Stimulated activated naive CD8-positive, alpha-beta T cell treated with anti-CD3 and anti-CD28 coated beads, Interleukin-15, amount 100 ng/mL, for 72 hours (primary cell): ENCODE results near the gene HACE1.

Experiments
- ATAC-seq: fragments of 150-1000 bp; cut with Tn5 transposase; 2 replicates; pipeline ENCODE4 v1.10.0; 2021; ENCODE audit warnings: mild to moderate bottlenecking, moderate library complexity
- DNase-seq, 2 donors: peaks; one replicate each; pipeline ENCODE4 v3.0.0; 2021 to 2022
- H3K27ac Mint-ChIP-seq, 2 donors: one replicate each; pipeline ENCODE4 v1.8.0; 2022; ENCODE audit warnings: mild to moderate bottlenecking in 2 of 2, mixed read lengths in 2 of 2, moderate library complexity in 2 of 2
- H3K27me3 Mint-ChIP-seq: one replicate; pipeline ENCODE4 v1.8.0; 2022; ENCODE audit warnings: mixed read lengths
- H3K4me1 Mint-ChIP-seq: one replicate; pipeline ENCODE4 v1.8.0; 2022; ENCODE audit warnings: mild to moderate bottlenecking, mixed read lengths
- H3K4me3 Mint-ChIP-seq, 2 donors: one replicate each; pipeline ENCODE4 v1.8.0; 2022; ENCODE audit warnings: mild to moderate bottlenecking in 2 of 2, mixed read lengths in 2 of 2, moderate library complexity in 1 of 2
- H3K9me3 Mint-ChIP-seq, 2 donors: one replicate each; pipeline ENCODE4 v1.8.0; 2022; ENCODE audit warnings: mixed read lengths in 2 of 2

The HACE1 gene

GRCh38 chr6:104689551-104690205 lies 170.0 kb downstream of the HACE1 start:
- Mint-ChIP-seq H3K9me3 (no peaks in the 10 kb centered on the region), H3K27ac (no peak overlapping the region), H3K27me3 (no peaks in the 10 kb centered on the region), H3K4me1 (peaks cover 6% of the 10 kb centered on the region), H3K4me3 (no peak overlapping the region)
- ATAC-seq = no peak
- no peak for DNase-seq

- DNase-seq (no peak), ATAC-seq (peak; percentile 60)
- H3K27me3 Mint-ChIP-seq = no peaks in the 10 kb centered on the region
- no peaks in the 10 kb centered on the region for H3K9me3 Mint-ChIP-seq
- H3K4me1 Mint-ChIP-seq = peaks cover 2% of the 10 kb centered on the region
- peak overlapping the region in 1 of 2 donors; percentile 53 for H3K27ac Mint-ChIP-seq
- no peak overlapping the region for H3K4me3 Mint-ChIP-seq
These were observed 171.3 kb downstream of the HACE1 start for GRCh38 chr6:104688283-104688969.

GRCh38 chr6:104686550-104687175 lies 173.1 kb downstream of the HACE1 start:
- no peak for ATAC-seq
- H3K27ac Mint-ChIP-seq = peak overlapping the region in 1 of 2 donors; percentile 17
- no peaks in the 10 kb centered on the region for H3K9me3 Mint-ChIP-seq
- no peak for DNase-seq
- H3K4me3 Mint-ChIP-seq = no peak overlapping the region
- H3K27me3 Mint-ChIP-seq = no peaks in the 10 kb centered on the region
- peaks cover 5% of the 10 kb centered on the region for H3K4me1 Mint-ChIP-seq

GRCh38 chr6:104685871-104686549 lies 173.7 kb downstream of the HACE1 start:
- H3K27ac Mint-ChIP-seq = no peak overlapping the region
- H3K4me1 Mint-ChIP-seq = peaks cover 5% of the 10 kb centered on the region
- H3K4me3 Mint-ChIP-seq = no peak overlapping the region
- no peaks in the 10 kb centered on the region for H3K9me3 Mint-ChIP-seq
- no peak for ATAC-seq
- no peak for DNase-seq
- H3K27me3 Mint-ChIP-seq = no peaks in the 10 kb centered on the region

GRCh38 chr6:104684911-104685415 lies 174.8 kb downstream of the HACE1 start:
- no peak for ATAC-seq
- Mint-ChIP-seq H3K27me3 (no peaks in the 10 kb centered on the region), H3K4me1 (peaks cover 5% of the 10 kb centered on the region), H3K27ac (no peak overlapping the region), H3K9me3 (no peaks in the 10 kb centered on the region), H3K4me3 (no peak overlapping the region)
- DNase-seq = no peak

- Mint-ChIP-seq H3K4me1 (peaks cover 5% of the 10 kb centered on the region), H3K27me3 (no peaks in the 10 kb centered on the region), H3K9me3 (no peaks in the 10 kb centered on the region), H3K4me3 (no peak overlapping the region), H3K27ac (peak overlapping the region in 1 of 2 donors; percentile 37)
- ATAC-seq = no peak
- no peak for DNase-seq
These were observed 175.9 kb downstream of the HACE1 start for GRCh38 chr6:104683809-104684208.

GRCh38 chr6:104682722-104683643 lies 176.7 kb downstream of the HACE1 start:
- DNase-seq (peak; percentile 55 to 64), ATAC-seq (peak; percentile 70)
- Mint-ChIP-seq H3K27me3 (no peaks in the 10 kb centered on the region), H3K27ac (no peak overlapping the region), H3K9me3 (no peaks in the 10 kb centered on the region), H3K4me3 (no peak overlapping the region), H3K4me1 (peaks cover 5% of the 10 kb centered on the region)

GRCh38 chr6:104680539-104680938 lies 179.2 kb downstream of the HACE1 start:
- no peak overlapping the region for H3K4me3 Mint-ChIP-seq
- DNase-seq (no peak), ATAC-seq (no peak)
- H3K27ac Mint-ChIP-seq = peak overlapping the region in 1 of 2 donors; percentile 11
- peaks cover 5% of the 10 kb centered on the region for H3K4me1 Mint-ChIP-seq
- no peaks in the 10 kb centered on the region for H3K9me3 Mint-ChIP-seq
- no peaks in the 10 kb centered on the region for H3K27me3 Mint-ChIP-seq

GRCh38 chr6:104679971-104680370 lies 179.7 kb downstream of the HACE1 start:
- no peak for ATAC-seq
- DNase-seq = no peak
- Mint-ChIP-seq H3K4me1 (peaks cover 5% of the 10 kb centered on the region), H3K27ac (no peak overlapping the region), H3K27me3 (no peaks in the 10 kb centered on the region), H3K9me3 (no peaks in the 10 kb centered on the region), H3K4me3 (no peak overlapping the region)
